Lower leg skin (tissue), 3 donors: ENCODE data around the gene RALGPS2.

ENCODE experiments used
- POLR2A ChIP-seq, 2 donors: fragments of 450-650 bp; IDR thresholded peaks; one replicate each; pipeline ENCODE4 v1.6.1; 2016 to 2017; ENCODE audit warnings: antibody characterized with exemption in 2 of 2, mild to moderate bottlenecking in 1 of 2, moderate library complexity in 1 of 2
- TF ChIP-seq, protein P1 (sequence below), 3 donors: fragments of 450-650 bp; IDR thresholded peaks; one replicate each; pipeline ENCODE4 v1.5.1; 2016; ENCODE audit warnings: antibody characterized with exemption in 3 of 3, mild to moderate bottlenecking in 3 of 3, moderate library complexity in 2 of 3

DNA sequence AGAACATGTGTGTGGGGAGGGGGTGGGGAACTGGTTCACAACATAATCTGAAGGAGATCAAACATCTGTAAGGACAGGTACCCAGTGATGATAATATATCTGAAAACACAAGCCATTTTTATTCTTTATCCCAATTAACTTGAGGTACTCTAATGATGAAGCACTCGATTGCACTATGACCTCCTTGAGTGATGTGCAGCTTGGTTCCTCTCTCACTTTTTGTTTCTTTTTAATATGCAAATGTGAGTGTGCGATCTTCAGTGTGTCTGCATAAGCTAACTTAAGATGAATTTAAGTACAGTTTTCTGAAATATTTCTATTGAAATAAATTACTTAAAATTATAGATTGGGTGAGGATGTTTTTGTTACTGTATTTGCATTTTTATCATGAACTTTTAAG lies 196.5 kb downstream of the RALGPS2 start:
- TF ChIP-seq, protein P1, sequence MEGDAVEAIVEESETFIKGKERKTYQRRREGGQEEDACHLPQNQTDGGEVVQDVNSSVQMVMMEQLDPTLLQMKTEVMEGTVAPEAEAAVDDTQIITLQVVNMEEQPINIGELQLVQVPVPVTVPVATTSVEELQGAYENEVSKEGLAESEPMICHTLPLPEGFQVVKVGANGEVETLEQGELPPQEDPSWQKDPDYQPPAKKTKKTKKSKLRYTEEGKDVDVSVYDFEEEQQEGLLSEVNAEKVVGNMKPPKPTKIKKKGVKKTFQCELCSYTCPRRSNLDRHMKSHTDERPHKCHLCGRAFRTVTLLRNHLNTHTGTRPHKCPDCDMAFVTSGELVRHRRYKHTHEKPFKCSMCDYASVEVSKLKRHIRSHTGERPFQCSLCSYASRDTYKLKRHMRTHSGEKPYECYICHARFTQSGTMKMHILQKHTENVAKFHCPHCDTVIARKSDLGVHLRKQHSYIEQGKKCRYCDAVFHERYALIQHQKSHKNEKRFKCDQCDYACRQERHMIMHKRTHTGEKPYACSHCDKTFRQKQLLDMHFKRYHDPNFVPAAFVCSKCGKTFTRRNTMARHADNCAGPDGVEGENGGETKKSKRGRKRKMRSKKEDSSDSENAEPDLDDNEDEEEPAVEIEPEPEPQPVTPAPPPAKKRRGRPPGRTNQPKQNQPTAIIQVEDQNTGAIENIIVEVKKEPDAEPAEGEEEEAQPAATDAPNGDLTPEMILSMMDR (IDR thresholded peaks at IDR 0.05): no peak
- TF ChIP-seq POLR2A (IDR thresholded peaks at IDR 0.05): no peak
